B cell (primary cell): ENCODE data around the gene ZNF142. TPM values are rescaled to one million over a fixed set of nuclear protein-coding genes. Genes with fewer than 3 reads are reported as not detected.

ENCODE experiments used
- ATAC-seq: fragments of 200-7000 bp; cut with Tn5 transposase; one replicate; pipeline ENCODE4 v1.10.0; 2021; ENCODE audit warnings: low read depth, mild to moderate bottlenecking, moderate number of reproducible peaks, moderate library complexity
- CTCF ChIA-PET: fragments of 350-600 bp; sonication (Branson Sonifier 250); formaldehyde crosslinking; loops from one replicate; lab custom pipeline; 2021; ENCODE audit warnings: antibody characterized with exemption, inconsistent platforms; lab: Charles Lee
- POLR2A ChIA-PET: fragments of 350-600 bp; sonication (Branson Sonifier 250); formaldehyde crosslinking; loops from one replicate; lab custom pipeline; 2021; ENCODE audit warnings: antibody characterized with exemption; lab: Charles Lee
- DNase-seq: peaks from one replicate; pipeline ENCODE4 v3.0.0; 2013
- H2AFZ ChIP-seq: 2 replicates; pipeline ENCODE4 v1.6.1; 2012; ENCODE audit warnings: mild to moderate bottlenecking, low read depth, low read length; ENCODE audit not compliant: insufficient read depth, poor library complexity, severe bottlenecking
- H3K27ac ChIP-seq, 2 donors: 1 replicate in 1 of 2; 2 replicates in 1 of 2; pipeline ENCODE4 v1.5.1; 2012 to 2013; ENCODE audit warnings: low read length in 2 of 2, mild to moderate bottlenecking in 2 of 2, moderate library complexity in 1 of 2
- H3K27me3 ChIP-seq, 4 experiments: fragments of 200-600 bp in 1 of 4; sonication (generic) in 1 of 4; replicated peaks in 1 of 4; 1 replicate in 2 of 4; 2 replicates in 2 of 4; pipeline versions ENCODE4 v1.6.1 to v1.7.0; 2013 to 2016; ENCODE audit warnings: low read length in 3 of 4, mild to moderate bottlenecking in 2 of 4, mixed read lengths in 1 of 4, moderate library complexity in 1 of 4; ENCODE audit not compliant: insufficient read depth in 4 of 4, control insufficient read depth in 3 of 4; ENCODE audit errors: control extremely low read depth in 1 of 4
- H3K36me3 ChIP-seq, 2 experiments: replicated peaks in 1 of 2; 1 replicate in 1 of 2; 2 replicates in 1 of 2; pipeline versions ENCODE4 v1.6.1 to v1.7.1; 2013; ENCODE audit warnings: low read length in 1 of 2; ENCODE audit not compliant: insufficient read depth in 2 of 2, control insufficient read depth in 1 of 2; ENCODE audit errors: control extremely low read depth in 1 of 2, extremely low read depth in 1 of 2
- H3K4me1 ChIP-seq, 2 donors: fragments of 200-600 bp in 1 of 2; sonication (generic) in 1 of 2; 1 replicate in 1 of 2; 2 replicates in 1 of 2; pipeline versions ENCODE4 v1.5.1 to v1.6.1; 2013 to 2017; ENCODE audit warnings: low read length in 2 of 2; ENCODE audit not compliant: control insufficient read depth in 2 of 2, insufficient read depth in 2 of 2
- H3K4me2 ChIP-seq: replicated peaks from 2 replicates; pipeline ENCODE3; 2012; ENCODE audit warnings: mild to moderate bottlenecking, low read depth, low read length; ENCODE audit not compliant: poor library complexity, severe bottlenecking
- H3K4me3 ChIP-seq, 5 experiments: fragments of 200-600 bp in 1 of 5; sonication (generic) in 1 of 5; 1 replicate in 3 of 5; 2 replicates in 2 of 5; pipeline versions ENCODE4 v1.5.1 to v1.7.0; 2011 to 2016; ENCODE audit warnings: low read length in 4 of 5, mild to moderate bottlenecking in 4 of 5, low read depth in 2 of 5, control low read depth in 1 of 5, moderate library complexity in 1 of 5; ENCODE audit not compliant: insufficient read depth in 1 of 5; ENCODE audit errors: control extremely low read depth in 1 of 5, extremely low read depth in 1 of 5
- H3K79me2 ChIP-seq: fragments of 200-600 bp; sonication (generic); one replicate; pipeline ENCODE4 v1.6.0; 2016; ENCODE audit warnings: low read length; ENCODE audit not compliant: control insufficient read depth, insufficient read depth
- H3K9ac ChIP-seq: fragments of 200-600 bp; sonication (generic); 2 replicates; pipeline ENCODE4 v1.6.1; 2017; ENCODE audit warnings: mild to moderate bottlenecking, low read length, moderate library complexity
- H3K9me3 ChIP-seq, 3 donors: one replicate each; pipeline versions ENCODE4 v1.6.1 to v1.7.1; 2013; ENCODE audit warnings: low read length in 2 of 3; ENCODE audit not compliant: control insufficient read depth in 2 of 3, insufficient read depth in 1 of 3; ENCODE audit errors: control extremely low read depth in 1 of 3
- H4K20me1 ChIP-seq: 2 replicates; pipeline ENCODE4 v1.6.0; 2012; ENCODE audit warnings: mild to moderate bottlenecking, low read length; ENCODE audit not compliant: insufficient read depth, control insufficient read depth, poor library complexity, severe bottlenecking
- H3K27ac Mint-ChIP-seq: one replicate; pipeline ENCODE4 v1.8.0; 2021; ENCODE audit warnings: mixed read lengths
- H3K27me3 Mint-ChIP-seq: one replicate; pipeline ENCODE4 v1.8.0; 2021; ENCODE audit warnings: mixed read lengths
- H3K4me1 Mint-ChIP-seq: one replicate; pipeline ENCODE4 v1.8.0; 2021; ENCODE audit warnings: mixed read lengths
- H3K4me3 Mint-ChIP-seq: one replicate; pipeline ENCODE4 v1.8.0; 2021; ENCODE audit warnings: mixed read lengths
- H3K9me3 Mint-ChIP-seq: one replicate; pipeline ENCODE4 v1.8.0; 2022; ENCODE audit warnings: mixed read lengths; ENCODE audit not compliant: insufficient read depth
- EZH2 ChIP-seq: IDR thresholded peaks from 2 replicates; pipeline ENCODE4 v1.6.1; 2012; ENCODE audit warnings: borderline replicate concordance, low read depth, mild to moderate bottlenecking, moderate library complexity, low read length; ENCODE audit not compliant: insufficient read depth, poor library complexity, severe bottlenecking
- WGBS: methylation state at CpG from one replicate; pipeline ENCODE4 v1.1.5; 2013; ENCODE audit warnings: missing lambda C conversion rate; ENCODE audit not compliant: insufficient coverage; 5-methylcytosine and 5-hydroxymethylcytosine counted together
- intact Hi-C: fragments of 100-400 bp; cut with micrococcal nuclease; formaldehyde crosslinking; loops from one replicate; pipeline ENCODE4 v1.10.0; 2022
- polyA plus RNA-seq: library from polyadenylated mRNA; depleted of rRNA; stranded (reverse); fragments of >200 nt; gene quantifications from 2 replicates; pipeline ENCODE4 v1.2.3, GENCODE V29; 2012
- total RNA-seq, 2 donors: library from RNA; stranded (reverse); fragments of 120-200 nt in 1 of 2; gene quantifications; 1 replicate in 1 of 2; 2 replicates in 1 of 2; pipeline versions ENCODE4 v1.2.3 to v1.2.4, GENCODE V29; 2013 to 2022
- TF ChIP-seq, protein P1 (sequence below): fragments of 200-600 bp; IDR thresholded peaks from one replicate; pipeline ENCODE4 v1.8.0; 2022; ENCODE audit warnings: antibody characterized with exemption, mild to moderate bottlenecking

ZNF142 gene
- total and polyA plus RNA-seq, 2 donors (not counting 1 experiment from before 2014, with no cell fraction given) = 26.7 to 51.1 TPM

DNA sequence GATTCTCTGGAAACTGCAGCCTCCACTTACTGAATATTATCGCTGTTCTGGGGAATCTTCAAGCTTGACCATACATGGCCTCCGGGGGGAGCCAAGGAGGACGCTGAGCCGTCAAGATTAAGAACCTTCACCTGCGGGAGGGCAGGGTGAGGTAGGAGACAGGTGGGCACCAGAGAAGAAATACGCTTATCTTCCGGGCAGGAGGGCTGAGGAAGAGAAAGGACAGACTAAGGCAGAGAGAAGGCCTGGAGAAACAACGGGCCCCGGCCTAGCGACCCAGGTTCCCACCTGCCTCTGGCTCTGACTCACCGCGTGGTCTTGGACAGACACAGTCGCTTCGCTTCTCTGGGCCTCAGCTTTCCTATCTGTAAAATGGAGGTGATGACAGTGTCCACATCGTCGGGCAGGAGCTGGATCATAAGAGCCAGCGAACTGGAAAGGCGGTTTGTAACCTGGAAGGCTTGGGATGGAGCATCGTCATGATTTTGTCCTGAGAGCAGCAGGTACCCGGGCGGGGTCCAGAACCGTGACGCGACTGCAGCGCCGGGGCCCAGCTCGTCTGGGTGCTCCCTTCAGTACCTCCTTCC, 659 bp downstream of the ZNF142 start:
- WGBS = 2% methylated on average over 27 of the region's 27 CpGs
- TF ChIP-seq EZH2 = no peak
- TF ChIP-seq, protein P1, sequence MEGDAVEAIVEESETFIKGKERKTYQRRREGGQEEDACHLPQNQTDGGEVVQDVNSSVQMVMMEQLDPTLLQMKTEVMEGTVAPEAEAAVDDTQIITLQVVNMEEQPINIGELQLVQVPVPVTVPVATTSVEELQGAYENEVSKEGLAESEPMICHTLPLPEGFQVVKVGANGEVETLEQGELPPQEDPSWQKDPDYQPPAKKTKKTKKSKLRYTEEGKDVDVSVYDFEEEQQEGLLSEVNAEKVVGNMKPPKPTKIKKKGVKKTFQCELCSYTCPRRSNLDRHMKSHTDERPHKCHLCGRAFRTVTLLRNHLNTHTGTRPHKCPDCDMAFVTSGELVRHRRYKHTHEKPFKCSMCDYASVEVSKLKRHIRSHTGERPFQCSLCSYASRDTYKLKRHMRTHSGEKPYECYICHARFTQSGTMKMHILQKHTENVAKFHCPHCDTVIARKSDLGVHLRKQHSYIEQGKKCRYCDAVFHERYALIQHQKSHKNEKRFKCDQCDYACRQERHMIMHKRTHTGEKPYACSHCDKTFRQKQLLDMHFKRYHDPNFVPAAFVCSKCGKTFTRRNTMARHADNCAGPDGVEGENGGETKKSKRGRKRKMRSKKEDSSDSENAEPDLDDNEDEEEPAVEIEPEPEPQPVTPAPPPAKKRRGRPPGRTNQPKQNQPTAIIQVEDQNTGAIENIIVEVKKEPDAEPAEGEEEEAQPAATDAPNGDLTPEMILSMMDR = peak; percentile 34
- ATAC-seq = peak; percentile 22
- H3K9me3 Mint-ChIP-seq = no peaks in the 10 kb centered on the region
- H3K36me3 ChIP-seq = peaks cover 2 to 55% of the 10 kb centered on the region in 2 experiments
- H4K20me1 ChIP-seq = peaks cover 7% of the 10 kb centered on the region
- H3K4me3 ChIP-seq = peak overlapping the region; percentile 60 to 93 (median 81)
- H3K27me3 Mint-ChIP-seq = no peaks in the 10 kb centered on the region
- H3K4me1 Mint-ChIP-seq = peaks cover 28% of the 10 kb centered on the region
- H3K9me3 ChIP-seq = no peaks in the 10 kb centered on the region
- POLR2A ChIA-PET = interaction anchor here (0.6 to 2.7 kb wide), 7 partner anchors 13 to 730 kb away, joined by 3 to 19 read pairs (median 5); partner anchors contain the start of genes RNF25, STK36 and TTLL4
- peak overlapping the region; percentile 46 to 77 for H3K27ac ChIP-seq
- CTCF ChIA-PET = interaction anchor here (0.6 to 6.3 kb wide), 18 partner anchors 9 to 732 kb away, joined by 3 to 39 read pairs (median 4); partner anchors contain the start of genes RNF25, STK36, TMBIM1 and TTLL4
- H3K9ac ChIP-seq = peak overlapping the region; percentile 90
- peak overlapping the region; percentile 98 for H2AFZ ChIP-seq
- no peaks in the 10 kb centered on the region for H3K27me3 ChIP-seq
- intact Hi-C loops = loop anchor here (1.0 to 5.0 kb wide), 7 partner anchors 14 to 730 kb away; partner anchors contain the start of genes AAMP, CNOT9, PNKD and RNF25
- peak overlapping the region; percentile 95 for H3K27ac Mint-ChIP-seq
- peak overlapping the region; percentile 99 for H3K4me3 Mint-ChIP-seq
- H3K79me2 ChIP-seq = peaks cover 50% of the 10 kb centered on the region
- H3K4me2 ChIP-seq = peak overlapping the region; percentile 84
- peak; percentile 64 for DNase-seq
- peaks cover 12 to 16% of the 10 kb centered on the region in 2 donors for H3K4me1 ChIP-seq

DNA sequence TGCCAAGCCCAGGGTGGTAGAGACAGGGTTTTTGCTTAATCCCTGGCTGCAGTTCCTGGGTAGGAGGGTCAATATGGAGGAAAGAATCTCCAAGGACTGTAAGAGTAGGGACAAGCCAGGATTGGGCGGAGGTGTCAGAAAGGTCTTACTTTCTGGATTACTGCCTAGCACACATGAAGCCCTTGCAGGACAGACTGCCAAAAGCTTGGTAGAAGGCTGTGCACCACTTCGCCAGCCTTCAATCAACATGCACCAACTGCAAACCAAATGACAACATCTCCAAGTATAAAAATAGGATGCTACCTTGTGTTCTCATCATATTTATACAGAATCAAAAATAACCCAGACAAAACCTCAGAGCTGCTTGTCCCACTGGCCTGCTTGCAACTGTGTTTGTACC, 3.7 kb downstream of the ZNF142 start:
- Histone ChIP-seq H3K4me1 (peaks cover 12 to 16% of the 10 kb centered on the region in 2 donors), H3K4me3 (no peak overlapping the region), H4K20me1 (peaks cover 7% of the 10 kb centered on the region), H3K9me3 (no peaks in the 10 kb centered on the region), H3K9ac (no peak overlapping the region), H3K27me3 (no peaks in the 10 kb centered on the region), H3K4me2 (no peak overlapping the region), H3K27ac (no peak overlapping the region), H3K79me2 (peaks cover 49% of the 10 kb centered on the region), H2AFZ (no peak overlapping the region), H3K36me3 (peaks cover 8 to 56% of the 10 kb centered on the region in 2 experiments)
- TF ChIP-seq EZH2 = no peak
- TF ChIP-seq, protein P1 = no peak
- H3K4me1 Mint-ChIP-seq = peaks cover 26% of the 10 kb centered on the region
- WGBS = no CpG with 5 or more reads among the region's 2 CpGs
- no peaks in the 10 kb centered on the region for H3K9me3 Mint-ChIP-seq
- H3K4me3 Mint-ChIP-seq = no peak overlapping the region
- POLR2A ChIA-PET = no interaction called here
- intact Hi-C loops = loop anchor here (5.0 kb wide), 1 partner anchor 242 kb away; no protein-coding TSS in a partner anchor
- CTCF ChIA-PET = interaction anchor here (0.7 to 1.0 kb wide), 2 partner anchors 196 to 415 kb away, joined by 3 to 5 read pairs; no protein-coding TSS in a partner anchor
- no peaks in the 10 kb centered on the region for H3K27me3 Mint-ChIP-seq
- no peak overlapping the region for H3K27ac Mint-ChIP-seq
- no peak for ATAC-seq
- DNase-seq = no peak
